Dendritic cell treated with granulocyte-macrophage colony-stimulating factor and Interleukin-4, amounts not matched to agents 40 ng/mL and 50 ng/mL, for 4 days (primary cell): ENCODE results near the gene FBXO42.
"Not testable (repeated sequence)": the region's sequence is repeated elsewhere in the genome, so short reads cannot be mapped to it uniquely, and the experiment has no call there.

Source experiments
- H3K27ac Mint-ChIP-seq: one replicate; pipeline ENCODE4 v1.8.0; 2022; ENCODE audit warnings: mild to moderate bottlenecking, mixed read lengths
- H3K27me3 Mint-ChIP-seq: one replicate; pipeline ENCODE4 v1.8.0; 2022; ENCODE audit warnings: mild to moderate bottlenecking, mixed read lengths
- H3K36me3 Mint-ChIP-seq: one replicate; pipeline ENCODE4 v1.8.0; 2022; ENCODE audit warnings: low read depth, mixed read lengths
- H3K4me1 Mint-ChIP-seq: one replicate; pipeline ENCODE4 v1.8.0; 2022; ENCODE audit warnings: low read depth, mixed read lengths
- H3K4me3 Mint-ChIP-seq: one replicate; pipeline ENCODE4 v1.8.0; 2022; ENCODE audit warnings: mild to moderate bottlenecking, moderate library complexity, mixed read lengths
- H3K9me3 Mint-ChIP-seq: one replicate; pipeline ENCODE4 v1.8.0; 2022; ENCODE audit warnings: mixed read lengths
- intact Hi-C: fragments of 100-400 bp; cut with micrococcal nuclease; formaldehyde crosslinking; loops from one replicate; pipeline ENCODE4 v1.15.0; 2022

FBXO42 gene

GRCh38 chr1:16213544-16213943 lies 138.7 kb downstream of the FBXO42 start:
- H3K27ac Mint-ChIP-seq, H3K36me3 Mint-ChIP-seq, H3K9me3 Mint-ChIP-seq, H3K4me3 Mint-ChIP-seq, intact Hi-C loops: not testable (repeated sequence)
- H3K4me1 Mint-ChIP-seq: peaks cover 28% of the 10 kb centered on the region
- H3K27me3 Mint-ChIP-seq: peaks cover 26% of the 10 kb centered on the region

GRCh38 chr1:16213013-16213412 lies 139.3 kb downstream of the FBXO42 start:
- intact Hi-C loops: no loop called here
- Mint-ChIP-seq H3K36me3 (no peaks in the 10 kb centered on the region), H3K9me3 (no peaks in the 10 kb centered on the region), H3K4me1 (peaks cover 28% of the 10 kb centered on the region), H3K27me3 (peaks cover 26% of the 10 kb centered on the region), H3K27ac (no peak overlapping the region), H3K4me3 (no peak overlapping the region)

GRCh38 chr1:16212251-16212961 lies 139.9 kb downstream of the FBXO42 start, which contains the start of gene ARHGEF19:
ARHGEF19 (minus strand) TSS chr1:16212652; CDS start chr1:16209054, 3,598 bp downstream.
- Mint-ChIP-seq H3K27ac (no peak within 1 kb of the TSS), H3K4me3 (no peak within 1 kb of the TSS), H3K36me3 (no peaks in the 10 kb centered on the region), H3K9me3 (no peaks in the 10 kb centered on the region), H3K27me3 (peaks cover 26% of the 10 kb centered on the region), H3K4me1 (peaks cover 26% of the 10 kb centered on the region)
- intact Hi-C loops: no loop called here

GRCh38 chr1:16211824-16212223 lies 140.5 kb downstream of the FBXO42 start:
- Mint-ChIP-seq H3K9me3 (no peaks in the 10 kb centered on the region), H3K27me3 (peaks cover 26% of the 10 kb centered on the region), H3K4me3 (no peak overlapping the region), H3K36me3 (no peaks in the 10 kb centered on the region), H3K4me1 (peaks cover 24% of the 10 kb centered on the region), H3K27ac (no peak overlapping the region)
- intact Hi-C loops: no loop called here

GRCh38 chr1:16210581-16210980 lies 141.7 kb downstream of the FBXO42 start:
- Mint-ChIP-seq H3K4me1 (peaks cover 15% of the 10 kb centered on the region), H3K27me3 (peaks cover 18% of the 10 kb centered on the region), H3K4me3 (no peak overlapping the region), H3K9me3 (no peaks in the 10 kb centered on the region), H3K27ac (no peak overlapping the region), H3K36me3 (no peaks in the 10 kb centered on the region)
- intact Hi-C loops: no loop called here

GRCh38 chr1:16209847-16210407 lies 142.4 kb downstream of the FBXO42 start:
- Mint-ChIP-seq H3K27ac (no peak overlapping the region), H3K4me1 (peaks cover 15% of the 10 kb centered on the region), H3K4me3 (no peak overlapping the region), H3K27me3 (peaks cover 18% of the 10 kb centered on the region), H3K9me3 (no peaks in the 10 kb centered on the region), H3K36me3 (peaks cover under 1% of the 10 kb centered on the region)
- intact Hi-C loops: no loop called here

- peaks cover 14% of the 10 kb centered on the region for H3K27me3 Mint-ChIP-seq
- H3K9me3 Mint-ChIP-seq: no peaks in the 10 kb centered on the region
- peaks cover 6% of the 10 kb centered on the region for H3K36me3 Mint-ChIP-seq
- H3K27ac Mint-ChIP-seq: peak overlapping the region; percentile 15
- intact Hi-C loops: no loop called here
- no peak overlapping the region for H3K4me3 Mint-ChIP-seq
- H3K4me1 Mint-ChIP-seq: peaks cover 15% of the 10 kb centered on the region
Observed at GRCh38 chr1:16209132-16209846, 143.0 kb downstream of the FBXO42 start.

- Mint-ChIP-seq H3K27ac (peak overlapping the region; percentile 15), H3K27me3 (peaks cover 14% of the 10 kb centered on the region), H3K4me3 (no peak overlapping the region), H3K4me1 (peaks cover 15% of the 10 kb centered on the region), H3K36me3 (peaks cover 6% of the 10 kb centered on the region), H3K9me3 (no peaks in the 10 kb centered on the region)
- intact Hi-C loops: no loop called here
Observed at GRCh38 chr1:16208270-16208987, 143.9 kb downstream of the FBXO42 start.

GRCh38 chr1:16207318-16208269 lies 144.7 kb downstream of the FBXO42 start:
- no peaks in the 10 kb centered on the region for H3K9me3 Mint-ChIP-seq
- H3K27me3 Mint-ChIP-seq: peaks cover 9% of the 10 kb centered on the region
- intact Hi-C loops: loop anchor here (2.0 kb wide), 1 partner anchor 37 kb away; no protein-coding TSS in a partner anchor
- H3K4me1 Mint-ChIP-seq: peaks cover 15% of the 10 kb centered on the region
- peak overlapping the region; percentile 94 for H3K4me3 Mint-ChIP-seq
- peak overlapping the region; percentile 93 for H3K27ac Mint-ChIP-seq
- peaks cover 13% of the 10 kb centered on the region for H3K36me3 Mint-ChIP-seq

- Mint-ChIP-seq H3K27ac (peak overlapping the region; percentile 93), H3K27me3 (peaks cover 3% of the 10 kb centered on the region), H3K9me3 (no peaks in the 10 kb centered on the region), H3K36me3 (peaks cover 13% of the 10 kb centered on the region), H3K4me3 (peak overlapping the region; percentile 94), H3K4me1 (peaks cover 15% of the 10 kb centered on the region)
- intact Hi-C loops: loop anchor here (1.0 to 2.0 kb wide), 2 partner anchors 11 to 38 kb away; no protein-coding TSS in a partner anchor
Observed at GRCh38 chr1:16206547-16207317, 145.5 kb downstream of the FBXO42 start.

GRCh38 chr1:16205891-16206546 lies 146.3 kb downstream of the FBXO42 start:
- H3K9me3 Mint-ChIP-seq: no peaks in the 10 kb centered on the region
- peaks cover 13% of the 10 kb centered on the region for H3K36me3 Mint-ChIP-seq
- peaks cover 15% of the 10 kb centered on the region for H3K4me1 Mint-ChIP-seq
- H3K4me3 Mint-ChIP-seq: peak overlapping the region; percentile 69
- no peaks in the 10 kb centered on the region for H3K27me3 Mint-ChIP-seq
- H3K27ac Mint-ChIP-seq: peak overlapping the region; percentile 93
- intact Hi-C loops: loop anchor here (1.0 to 2.0 kb wide), 2 partner anchors 11 to 39 kb away; no protein-coding TSS in a partner anchor

GRCh38 chr1:16205334-16205671 lies 147.0 kb downstream of the FBXO42 start:
- H3K27ac Mint-ChIP-seq: no peak overlapping the region
- intact Hi-C loops: no loop called here
- H3K4me1 Mint-ChIP-seq: peaks cover 15% of the 10 kb centered on the region
- H3K36me3 Mint-ChIP-seq: peaks cover 13% of the 10 kb centered on the region
- no peak overlapping the region for H3K4me3 Mint-ChIP-seq
- no peaks in the 10 kb centered on the region for H3K27me3 Mint-ChIP-seq
- H3K9me3 Mint-ChIP-seq: no peaks in the 10 kb centered on the region
